Right atrium auricular region (tissue), 2 donors: ENCODE measurements around the gene ERC2. TPM values are rescaled to one million over a fixed set of nuclear protein-coding genes. Genes with fewer than 3 reads are reported as not detected.

Source experiments
- DNase-seq: peaks from one replicate; pipeline ENCODE4 v3.0.0-alpha.2; 2019; ENCODE audit warnings: low spot score
- H3K27ac ChIP-seq, 2 donors: fragments of 200-600 bp; sonication (generic); 1 replicate in 1 of 2; 2 replicates in 1 of 2; pipeline ENCODE4 v1.5.1; 2016 to 2019
- H3K27me3 ChIP-seq, 2 donors: fragments of 200-600 bp; sonication (generic); one replicate each; pipeline versions ENCODE4 v1.5.1 to v1.6.0; 2017 to 2019
- H3K36me3 ChIP-seq: fragments of 200-600 bp; sonication (generic); one replicate; pipeline ENCODE4 v1.5.1; 2016
- H3K4me1 ChIP-seq, 2 donors: fragments of 200-600 bp; sonication (generic); one replicate each; pipeline versions ENCODE4 v1.5.1 to v1.6.0; 2017 to 2019
- H3K4me3 ChIP-seq, 2 donors: fragments of 200-600 bp; sonication (generic); 1 replicate in 1 of 2; 2 replicates in 1 of 2; pipeline ENCODE4 v1.5.1; 2017 to 2019; ENCODE audit warnings: mild to moderate bottlenecking in 1 of 2, moderate library complexity in 1 of 2
- H3K9me3 ChIP-seq, 2 donors: fragments of 200-600 bp; sonication (generic); one replicate each; pipeline ENCODE4 v1.5.1; 2019
- total RNA-seq, 2 donors: library from RNA; depleted of rRNA; stranded (reverse); fragments of >200 nt; gene quantifications; one replicate each; pipeline ENCODE4 v1.1.0, GENCODE V29; 2016
- TF ChIP-seq, protein P1 (sequence below), 2 donors: fragments of 200-600 bp; sonication (generic); IDR thresholded peaks; one replicate each; pipeline ENCODE4 v1.5.1; 2019; ENCODE audit warnings: antibody characterized with exemption in 2 of 2

Gene ERC2
- total RNA-seq, 2 donors from 2014 or later = 2.9 to 4.0 TPM

DNA sequence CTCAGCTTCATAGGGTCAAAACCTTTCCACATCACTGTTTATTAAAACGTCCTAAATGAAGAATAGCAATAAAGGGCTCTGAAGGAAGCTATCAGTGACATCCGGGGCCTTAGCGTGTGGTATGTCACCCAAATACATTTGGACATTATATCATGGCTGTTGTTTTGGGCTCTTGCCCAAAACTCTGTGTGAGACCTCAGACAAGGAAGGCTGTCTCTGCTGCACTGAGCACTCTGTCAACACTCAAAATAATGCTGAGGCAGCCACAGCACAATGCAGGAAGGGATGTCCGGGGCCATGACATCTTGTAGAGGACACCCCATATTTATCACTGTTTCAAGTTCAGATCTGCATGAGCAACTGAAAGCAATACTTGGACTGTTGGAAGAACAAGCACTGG is 687.4 kb downstream of the ERC2 start:
- DNase-seq = no peak
- Histone ChIP-seq H3K36me3 (no peaks in the 10 kb centered on the region), H3K27me3 (no peaks in the 10 kb centered on the region), H3K9me3 (no peaks in the 10 kb centered on the region), H3K27ac (no peak overlapping the region), H3K4me3 (no peak overlapping the region), H3K4me1 (no peaks in the 10 kb centered on the region)
- TF ChIP-seq, protein P1, sequence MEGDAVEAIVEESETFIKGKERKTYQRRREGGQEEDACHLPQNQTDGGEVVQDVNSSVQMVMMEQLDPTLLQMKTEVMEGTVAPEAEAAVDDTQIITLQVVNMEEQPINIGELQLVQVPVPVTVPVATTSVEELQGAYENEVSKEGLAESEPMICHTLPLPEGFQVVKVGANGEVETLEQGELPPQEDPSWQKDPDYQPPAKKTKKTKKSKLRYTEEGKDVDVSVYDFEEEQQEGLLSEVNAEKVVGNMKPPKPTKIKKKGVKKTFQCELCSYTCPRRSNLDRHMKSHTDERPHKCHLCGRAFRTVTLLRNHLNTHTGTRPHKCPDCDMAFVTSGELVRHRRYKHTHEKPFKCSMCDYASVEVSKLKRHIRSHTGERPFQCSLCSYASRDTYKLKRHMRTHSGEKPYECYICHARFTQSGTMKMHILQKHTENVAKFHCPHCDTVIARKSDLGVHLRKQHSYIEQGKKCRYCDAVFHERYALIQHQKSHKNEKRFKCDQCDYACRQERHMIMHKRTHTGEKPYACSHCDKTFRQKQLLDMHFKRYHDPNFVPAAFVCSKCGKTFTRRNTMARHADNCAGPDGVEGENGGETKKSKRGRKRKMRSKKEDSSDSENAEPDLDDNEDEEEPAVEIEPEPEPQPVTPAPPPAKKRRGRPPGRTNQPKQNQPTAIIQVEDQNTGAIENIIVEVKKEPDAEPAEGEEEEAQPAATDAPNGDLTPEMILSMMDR (IDR thresholded peaks at IDR 0.05) = no peak

DNA sequence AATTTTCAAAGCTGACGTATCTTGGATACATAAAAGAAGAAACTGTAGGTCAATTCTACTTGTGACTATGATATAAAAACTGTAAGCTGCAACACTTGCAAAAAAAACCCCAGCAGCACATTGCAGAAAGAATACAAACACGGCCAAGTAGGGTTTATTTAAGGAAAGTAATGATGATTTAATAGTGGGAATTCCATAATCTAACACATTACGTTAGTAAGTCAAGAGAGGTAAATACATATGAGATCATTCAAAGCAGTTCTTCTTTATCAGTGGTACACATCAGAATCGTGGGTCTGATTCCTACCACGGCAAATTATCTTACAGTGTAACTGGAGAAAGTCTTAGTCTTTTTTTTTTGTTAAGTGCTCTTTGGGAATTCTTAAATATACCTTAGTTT is 688.7 kb downstream of the ERC2 start:
- H3K4me3 ChIP-seq = no peak overlapping the region
- DNase-seq = no peak
- H3K36me3 ChIP-seq = no peaks in the 10 kb centered on the region
- no peaks in the 10 kb centered on the region for H3K4me1 ChIP-seq
- TF ChIP-seq, protein P1 (IDR thresholded peaks at IDR 0.05) = no peak
- no peaks in the 10 kb centered on the region for H3K9me3 ChIP-seq
- H3K27me3 ChIP-seq = no peaks in the 10 kb centered on the region
- H3K27ac ChIP-seq = no peak overlapping the region

DNA sequence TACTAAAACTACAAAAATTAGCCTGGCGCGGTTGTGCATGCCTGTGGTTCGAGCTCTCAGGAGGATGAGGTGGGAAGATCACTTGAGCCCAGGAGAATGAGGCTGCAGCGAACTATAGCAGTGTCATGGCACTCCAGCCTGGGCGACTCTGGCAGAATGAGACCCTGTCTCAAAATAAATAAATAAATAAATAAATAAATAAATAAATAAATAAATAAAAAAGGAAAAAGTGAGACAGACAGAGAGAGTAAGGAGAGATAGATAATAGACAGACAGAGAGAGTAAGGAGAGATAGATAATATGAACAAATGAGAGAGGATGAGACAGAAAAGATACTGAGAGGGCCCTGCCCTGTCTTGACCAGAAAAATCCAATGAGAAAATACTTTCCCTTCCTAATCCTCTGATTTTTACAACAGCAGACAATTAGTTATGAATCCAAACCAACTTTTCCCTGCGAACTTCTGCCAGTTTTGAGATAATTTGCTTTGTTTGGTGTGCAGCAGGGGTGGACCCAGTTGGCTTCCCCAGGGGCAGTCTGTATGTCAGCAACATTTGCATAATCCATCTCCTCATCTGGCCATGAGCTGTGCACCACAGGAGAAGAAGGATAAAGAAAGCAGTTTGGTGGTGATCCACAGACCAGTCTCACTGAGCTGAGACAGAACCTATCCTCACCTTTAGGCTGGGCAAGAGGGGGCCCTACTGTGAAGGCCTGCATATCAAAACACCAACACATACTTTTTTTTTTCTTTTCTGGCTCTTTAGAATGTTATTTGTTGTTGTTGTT is 692.7 kb downstream of the ERC2 start:
- Histone ChIP-seq H3K27me3 (no peaks in the 10 kb centered on the region), H3K27ac (no peak overlapping the region), H3K9me3 (no peaks in the 10 kb centered on the region), H3K36me3 (no peaks in the 10 kb centered on the region), H3K4me1 (no peaks in the 10 kb centered on the region), H3K4me3 (no peak overlapping the region)
- DNase-seq = no peak
- TF ChIP-seq, protein P1 (IDR thresholded peaks at IDR 0.05) = no peak

DNA sequence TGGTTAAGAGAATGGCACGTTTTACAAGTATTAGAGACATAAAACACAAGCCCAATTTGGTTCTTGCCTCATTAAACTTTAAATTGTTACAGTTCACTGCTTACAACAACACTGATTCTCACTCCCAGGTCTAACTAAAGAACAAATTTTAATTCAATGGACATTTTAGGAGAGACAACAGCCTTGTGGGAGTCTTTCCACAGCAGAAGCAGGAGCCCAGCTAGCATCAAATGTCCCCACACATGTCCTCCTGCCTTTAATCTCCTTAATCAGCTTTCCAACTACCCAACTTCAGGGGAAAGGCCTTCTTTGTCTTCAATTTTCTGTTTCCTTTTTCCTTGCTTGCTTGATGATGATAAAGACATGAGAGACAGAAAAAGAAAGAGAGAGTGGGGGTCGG is 693.4 kb downstream of the ERC2 start:
- TF ChIP-seq, protein P1 (IDR thresholded peaks at IDR 0.05) = no peak
- DNase-seq = no peak
- H3K36me3 ChIP-seq = no peaks in the 10 kb centered on the region
- H3K9me3 ChIP-seq = no peaks in the 10 kb centered on the region
- no peak overlapping the region for H3K4me3 ChIP-seq
- no peak overlapping the region for H3K27ac ChIP-seq
- H3K4me1 ChIP-seq = no peaks in the 10 kb centered on the region
- H3K27me3 ChIP-seq = no peaks in the 10 kb centered on the region

DNA sequence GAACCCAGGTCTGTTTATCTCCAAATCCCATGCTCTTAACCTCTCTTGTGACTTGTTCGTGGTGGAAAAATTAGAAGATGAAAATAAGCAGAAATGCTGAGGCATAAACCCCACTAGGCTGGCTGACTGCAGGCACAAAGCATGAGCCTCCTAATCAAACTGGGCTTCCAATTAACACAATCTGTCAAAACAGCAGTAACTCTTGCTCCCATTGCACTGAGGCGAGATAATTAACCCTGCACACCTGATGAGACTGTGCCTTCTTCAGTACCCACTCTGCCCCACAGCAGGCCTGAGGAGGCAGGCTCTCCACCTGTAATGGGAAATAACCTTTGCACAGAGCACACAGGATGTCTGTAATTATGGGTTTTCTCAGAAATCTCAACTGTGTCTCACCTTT is 696.8 kb downstream of the ERC2 start:
- Histone ChIP-seq H3K9me3 (no peaks in the 10 kb centered on the region), H3K36me3 (no peaks in the 10 kb centered on the region), H3K27me3 (no peaks in the 10 kb centered on the region), H3K27ac (no peak overlapping the region), H3K4me1 (no peaks in the 10 kb centered on the region), H3K4me3 (no peak overlapping the region)
- DNase-seq = no peak
- TF ChIP-seq, protein P1 (IDR thresholded peaks at IDR 0.05) = no peak

DNA sequence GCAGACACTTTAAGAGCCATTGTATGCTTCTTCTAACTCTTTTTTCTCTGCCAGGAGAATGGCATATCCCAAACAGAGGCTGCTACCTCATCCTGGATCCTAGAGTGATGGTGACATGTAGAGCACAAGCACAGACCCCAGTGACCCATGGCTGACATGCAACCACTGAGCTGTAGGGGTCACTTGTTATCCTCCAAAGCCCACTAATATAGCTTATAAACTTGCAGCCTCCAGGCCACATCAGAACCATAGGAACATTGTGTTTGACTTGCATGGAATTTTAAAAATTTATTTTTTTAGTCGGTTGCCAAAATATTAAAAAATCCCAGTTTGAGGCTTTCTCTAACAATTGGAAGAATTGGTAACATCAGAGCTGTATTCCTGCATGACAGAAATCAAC is 698.2 kb downstream of the ERC2 start:
- TF ChIP-seq, protein P1 (IDR thresholded peaks at IDR 0.05) = no peak
- H3K27ac ChIP-seq = no peak overlapping the region
- H3K36me3 ChIP-seq = no peaks in the 10 kb centered on the region
- no peak overlapping the region for H3K4me3 ChIP-seq
- H3K27me3 ChIP-seq = no peaks in the 10 kb centered on the region
- H3K4me1 ChIP-seq = no peaks in the 10 kb centered on the region
- H3K9me3 ChIP-seq = no peaks in the 10 kb centered on the region
- DNase-seq = no peak
